ENCODE data around the gene TJP2.

GRCh38 chr9:69297300-69297980 lies 123.4 kb downstream of the TJP2 start:
- TF ChIP-seq POLR2A (IDR thresholded peaks at IDR 0.05; ENCODE audit: low read length) (no peak), GATA1 (IDR thresholded peaks at IDR 0.05; ENCODE audit: low read depth, low read length) (no peak)
